Left kidney (tissue), 8 donors: ENCODE data around the gene MACROH2A1. TPM values are rescaled to one million over a fixed set of nuclear protein-coding genes. Genes with fewer than 3 reads are reported as not detected.

ENCODE experiments used
- DNase-seq: peaks from one replicate; pipeline ENCODE4 v3.0.0-alpha.2; 2013
- long read RNA-seq, 8 donors: transcript quantifications; one replicate each; lab custom pipeline, GENCODE V29; 2026
- polyA plus RNA-seq: library from polyadenylated mRNA; unstranded; fragments of 120-200 nt; gene quantifications from one replicate; pipeline ENCODE4 v1.2.1, GENCODE V29; 2013; ENCODE audit not compliant: insufficient read length

The MACROH2A1 gene
- polyA plus RNA-seq, result 242 TPM
- long read RNA-seq, donor 1, full-length matches to known transcripts, result 48 of 129 reads
- long read RNA-seq, donor 1, partial matches to known transcripts, result 40 of 129 reads
- long read RNA-seq, donor 1, other reads (novel, unspliced or antisense), result 41 of 129 reads
- long read RNA-seq, donor 2, full-length matches to known transcripts, result 31 of 58 reads
- long read RNA-seq, donor 2, partial matches to known transcripts, result 7 of 58 reads
- long read RNA-seq, donor 2, other reads (novel, unspliced or antisense), result 20 of 58 reads
- long read RNA-seq, donor 3, full-length matches to known transcripts, result 39 of 70 reads
- long read RNA-seq, donor 3, partial matches to known transcripts, result 7 of 70 reads
- long read RNA-seq, donor 3, other reads (novel, unspliced or antisense), result 24 of 70 reads
- long read RNA-seq, donor 4, full-length matches to known transcripts, result 3 of 3 reads
- long read RNA-seq, donor 4, partial matches to known transcripts, result 0 of 3 reads
- long read RNA-seq, donor 4, other reads (novel, unspliced or antisense), result 0 of 3 reads
- long read RNA-seq, donor 5, full-length matches to known transcripts, result 58 of 114 reads
- long read RNA-seq, donor 5, partial matches to known transcripts, result 0 of 114 reads
- long read RNA-seq, donor 5, other reads (novel, unspliced or antisense), result 56 of 114 reads
- long read RNA-seq, donor 6, full-length matches to known transcripts, result 39 of 103 reads
- long read RNA-seq, donor 6, partial matches to known transcripts, result 30 of 103 reads
- long read RNA-seq, donor 6, other reads (novel, unspliced or antisense), result 34 of 103 reads
- long read RNA-seq, donor 7, full-length matches to known transcripts, result 68 of 209 reads
- long read RNA-seq, donor 7, partial matches to known transcripts, result 89 of 209 reads
- long read RNA-seq, donor 7, other reads (novel, unspliced or antisense), result 52 of 209 reads
- long read RNA-seq, donor 8, full-length matches to known transcripts, result 26 of 40 reads
- long read RNA-seq, donor 8, partial matches to known transcripts, result 0 of 40 reads
- long read RNA-seq, donor 8, other reads (novel, unspliced or antisense), result 14 of 40 reads

DNA sequence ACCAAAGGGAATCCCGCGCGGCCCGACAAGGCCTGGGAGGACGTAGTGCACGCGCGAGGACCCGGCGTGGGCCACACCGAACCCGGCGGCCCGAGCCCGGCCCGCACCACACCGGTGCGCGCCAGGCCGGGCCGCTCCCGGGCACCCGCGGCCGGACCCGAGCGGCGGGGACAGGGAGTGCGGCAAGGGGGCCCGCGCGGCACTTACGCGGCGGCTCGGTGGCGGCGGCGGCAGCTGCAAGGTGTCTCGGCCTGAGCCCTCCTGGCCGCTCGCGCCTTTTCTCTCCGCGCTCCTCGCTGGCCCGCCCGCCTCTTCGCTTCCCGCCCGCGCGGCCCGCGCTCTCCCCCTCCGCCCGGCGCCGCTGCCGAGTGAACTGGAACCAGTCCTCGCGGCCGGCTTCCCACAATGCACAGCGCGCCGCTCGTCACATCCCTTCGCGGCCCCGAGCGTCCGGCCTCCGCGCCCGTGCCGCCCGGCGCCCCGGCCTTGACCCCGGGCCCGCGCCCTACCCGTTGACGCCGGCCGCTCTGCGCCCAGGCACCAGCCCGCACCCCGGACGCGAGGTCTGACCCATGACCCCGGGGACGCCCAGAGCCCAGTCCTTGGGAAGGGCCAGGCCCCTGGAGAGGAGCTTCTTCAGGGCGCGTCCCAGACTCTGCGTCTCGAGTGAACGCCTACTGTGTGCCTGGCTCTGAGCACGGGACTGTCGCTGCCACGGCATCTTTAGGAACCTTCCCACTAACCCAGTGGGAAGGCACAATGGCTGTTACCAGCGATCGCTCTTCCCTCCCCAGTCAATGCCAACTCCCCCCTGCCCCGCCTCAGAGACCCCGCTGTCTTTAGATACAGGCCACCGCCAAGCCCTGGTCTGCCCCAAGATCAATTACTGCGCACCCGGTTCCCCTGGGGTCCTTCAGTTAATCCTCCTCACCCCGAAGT is at the start of gene MACROH2A1:
Gene MACROH2A1 (minus strand): TSS at position 377 of the 939 bp plus-strand sequence. CDS start 10,138 bp downstream, outside the sequence.
- DNase-seq, result peak; percentile 86

DNA sequence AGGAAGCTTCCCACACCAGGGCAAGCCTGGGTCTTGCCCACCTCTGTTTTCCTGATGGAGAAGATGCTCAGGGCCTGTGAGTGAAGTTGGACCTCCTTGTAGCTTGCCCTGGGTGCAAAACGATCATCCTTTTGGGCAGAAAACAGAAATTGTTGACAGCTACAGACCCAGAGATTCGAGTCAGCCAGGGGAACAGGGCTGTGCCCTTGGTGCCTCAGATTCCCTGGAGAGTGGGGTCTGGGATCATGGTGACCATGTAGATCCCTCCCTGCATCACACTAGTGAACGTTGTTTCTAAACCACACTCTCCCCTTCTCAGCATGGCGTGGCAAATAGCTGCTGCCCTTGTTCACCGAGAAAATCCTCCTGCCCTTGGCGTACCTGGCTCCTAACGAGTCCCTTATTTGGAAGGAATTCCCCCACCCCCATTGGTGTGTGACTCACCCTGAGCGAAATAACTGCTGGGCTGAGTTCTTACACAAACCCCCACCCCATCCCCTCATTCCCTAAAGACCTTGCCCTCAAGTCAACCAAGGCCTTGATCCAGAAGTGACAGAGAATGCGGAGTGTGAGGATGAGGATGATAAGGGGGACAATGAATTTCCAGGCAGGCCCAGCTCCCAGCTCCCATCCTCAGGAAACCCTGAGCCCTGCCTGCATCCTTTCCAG is 49.2 kb upstream of the MACROH2A1 start:
- no peak for DNase-seq

DNA sequence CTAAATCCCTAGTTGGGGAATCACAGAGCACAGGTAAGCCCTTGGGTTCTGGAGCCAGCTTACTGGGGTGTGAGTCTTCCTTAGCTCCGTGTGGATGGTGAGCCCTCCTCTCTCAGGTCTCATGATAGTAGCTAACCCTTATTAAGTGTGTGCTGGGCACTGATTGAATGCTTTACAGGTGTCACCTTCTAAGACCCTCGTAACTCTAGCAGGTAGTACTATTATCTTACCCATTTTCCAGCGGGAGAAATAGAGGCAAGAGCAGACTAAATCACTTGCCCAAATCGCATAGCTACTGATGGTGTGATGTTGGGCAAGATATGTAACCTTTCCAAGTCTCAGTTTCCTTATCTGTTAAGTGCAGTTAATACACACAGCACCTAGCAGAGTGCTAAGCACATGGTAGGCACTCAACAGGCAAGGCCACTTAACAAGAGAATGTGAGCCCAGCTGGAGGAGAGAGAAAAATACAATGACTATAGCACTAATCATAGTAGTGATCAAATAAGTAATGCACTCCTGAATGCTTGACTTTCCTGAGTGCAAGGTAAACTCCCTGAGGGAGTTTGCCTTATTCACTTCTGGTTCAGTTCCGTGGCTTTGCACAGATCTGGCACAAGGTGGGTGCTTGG is 48.4 kb upstream of the MACROH2A1 start, which contains the start of gene DCANP1:
Gene DCANP1 (minus strand): TSS at position 51 of the 632 bp plus-strand sequence. CDS start 240 bp downstream, outside the sequence.
- DNase-seq, result no peak

DNA sequence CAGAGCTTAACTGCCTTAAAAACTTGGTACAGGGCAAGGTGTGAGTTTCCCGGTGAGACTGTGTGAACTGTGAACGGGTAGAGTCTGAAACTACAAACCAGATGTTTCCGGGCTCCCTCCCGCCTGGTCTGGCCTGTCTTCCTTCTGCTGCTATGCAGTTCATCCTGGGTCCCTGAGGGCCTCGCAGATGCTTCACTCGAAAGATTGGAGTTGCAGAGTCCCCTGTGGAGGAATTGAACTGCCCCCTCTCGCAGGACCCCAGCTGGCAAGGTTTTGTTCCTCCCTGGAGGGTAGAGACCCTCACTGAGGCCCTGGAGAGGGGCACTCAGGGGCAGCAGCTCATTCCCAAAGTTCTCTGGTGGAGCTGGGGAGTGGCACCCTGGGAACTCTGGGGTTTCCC is 47.6 kb upstream of the MACROH2A1 start:
- DNase-seq, result no peak

DNA sequence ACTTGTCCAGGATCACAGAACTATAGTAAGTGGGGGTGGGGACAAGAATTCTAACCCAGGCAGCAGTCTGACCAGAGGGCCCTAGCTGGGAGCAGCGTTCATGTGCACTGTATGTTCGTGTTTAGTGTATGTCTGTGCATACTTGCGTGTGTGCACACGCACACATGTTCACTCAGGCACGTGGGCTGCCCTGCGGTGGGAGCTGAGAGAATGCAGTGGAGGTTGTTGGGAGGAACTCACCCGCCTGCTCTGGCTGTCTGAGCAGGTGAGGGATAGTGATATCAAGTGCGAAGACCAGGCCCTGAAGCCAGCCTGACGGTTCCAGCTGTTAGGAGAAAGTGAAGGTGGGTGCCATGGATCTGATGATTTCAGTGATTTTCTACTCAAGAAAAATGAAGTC is 47.2 kb upstream of the MACROH2A1 start:
- no peak for DNase-seq

DNA sequence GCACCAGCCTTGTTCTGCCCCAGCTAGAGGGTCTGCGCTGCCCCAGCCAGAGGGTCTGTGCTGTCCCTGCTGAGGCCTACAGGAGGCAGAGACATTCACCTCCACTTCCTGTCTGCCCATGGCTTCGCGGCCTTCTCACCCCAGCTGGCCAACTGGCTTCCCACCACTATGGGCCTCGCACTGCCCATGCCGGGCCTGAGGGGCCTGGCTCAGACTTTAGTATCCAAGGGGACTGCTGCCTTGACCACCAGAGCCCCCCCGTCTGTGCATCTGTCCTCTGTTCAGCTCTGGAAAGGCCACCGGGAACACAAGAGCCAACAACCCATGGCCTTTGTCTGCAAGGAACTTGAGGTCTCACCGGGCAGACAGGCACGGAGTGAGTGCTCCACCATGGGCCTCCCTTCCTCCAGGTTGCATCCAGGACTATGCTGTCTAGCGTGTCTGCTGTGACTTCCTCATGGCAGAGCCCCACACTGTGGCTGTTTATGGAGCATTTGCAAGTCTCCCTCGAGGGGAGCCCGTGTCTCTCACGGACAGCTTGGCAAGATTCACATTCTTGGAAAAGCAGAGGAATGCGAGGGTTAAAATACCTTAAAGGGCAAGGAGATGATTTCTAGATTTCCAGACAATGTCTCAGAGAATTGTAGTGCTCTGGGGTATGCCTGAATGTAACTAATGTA is 46.4 kb upstream of the MACROH2A1 start:
- no peak for DNase-seq

DNA sequence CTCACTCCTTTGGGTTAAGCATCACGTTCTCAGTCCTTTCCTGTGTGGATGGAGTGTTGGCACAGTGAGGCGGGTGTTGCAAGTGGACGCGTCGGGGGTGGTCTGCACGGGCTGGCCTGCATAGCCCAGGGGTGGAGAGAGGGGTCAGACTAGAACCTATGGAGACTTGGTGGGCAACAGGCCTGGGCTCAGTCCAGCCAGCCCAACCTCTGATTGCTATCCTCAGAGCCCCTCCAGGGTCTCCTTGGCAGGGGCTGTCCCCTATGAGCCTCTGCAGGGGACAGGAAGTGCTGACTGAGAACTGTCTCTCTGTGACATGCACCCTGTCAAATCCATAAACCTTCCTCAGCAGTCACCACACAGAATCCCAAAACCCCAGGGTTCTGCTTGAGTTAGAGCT is 45.9 kb upstream of the MACROH2A1 start:
- no peak for DNase-seq

DNA sequence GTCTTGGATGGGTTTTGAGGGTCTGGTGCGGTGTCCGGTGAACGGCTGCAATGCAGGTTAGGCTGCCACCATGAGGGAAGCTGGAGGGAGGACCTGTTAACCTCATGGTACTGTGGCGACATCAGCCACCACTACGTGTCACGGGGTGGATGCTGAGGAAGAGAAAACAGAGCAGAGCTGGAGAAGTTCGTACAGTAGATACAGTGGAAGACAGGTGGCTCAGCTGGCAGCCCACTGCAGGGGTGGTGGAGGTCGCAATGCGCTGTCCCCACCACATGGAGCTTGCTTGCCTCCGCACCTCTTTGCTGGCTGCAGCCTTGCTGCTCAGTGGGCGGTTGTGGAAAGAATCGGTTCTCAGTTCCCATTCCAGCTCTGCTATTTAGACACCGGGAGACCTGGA is 45.3 kb upstream of the MACROH2A1 start:
- DNase-seq, result no peak

DNA sequence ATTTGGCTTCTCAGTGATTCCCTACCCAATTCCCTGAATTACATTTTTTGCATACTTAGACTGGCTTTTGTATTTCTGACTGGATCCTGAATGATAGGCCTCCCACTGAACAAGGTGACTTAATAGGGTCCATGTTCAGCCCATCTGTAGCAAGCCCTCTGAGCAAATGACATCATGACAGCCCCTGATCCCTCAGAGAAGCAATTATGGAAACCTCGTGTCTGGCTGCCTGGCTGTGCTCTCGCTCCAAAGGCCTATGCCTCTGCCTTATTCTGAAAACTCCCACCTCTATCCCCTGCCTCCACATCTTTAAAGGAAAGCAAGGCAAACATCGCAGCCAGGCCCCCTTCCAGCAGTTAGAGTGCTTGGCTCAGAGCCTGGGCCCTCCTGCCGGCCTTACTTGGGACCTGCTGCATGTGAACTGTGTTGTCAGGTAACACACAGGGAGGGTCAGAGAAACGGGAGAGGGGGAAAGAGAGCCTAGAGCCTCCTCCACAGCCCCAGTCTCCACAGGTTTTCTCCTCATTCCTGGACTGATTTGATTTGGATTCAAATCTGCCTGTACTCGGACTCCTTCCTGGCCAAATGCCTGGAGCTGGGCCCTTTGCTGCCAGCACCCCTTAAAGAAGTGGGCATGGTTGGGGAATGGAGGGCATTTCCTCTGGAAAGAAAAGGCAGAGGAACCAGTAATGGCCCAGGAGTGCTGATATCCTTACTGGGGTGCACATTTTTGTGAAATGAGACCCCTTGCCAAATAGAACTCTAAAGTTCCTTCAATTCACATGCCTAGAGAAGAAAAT is 44.3 kb upstream of the MACROH2A1 start:
- no peak for DNase-seq

DNA sequence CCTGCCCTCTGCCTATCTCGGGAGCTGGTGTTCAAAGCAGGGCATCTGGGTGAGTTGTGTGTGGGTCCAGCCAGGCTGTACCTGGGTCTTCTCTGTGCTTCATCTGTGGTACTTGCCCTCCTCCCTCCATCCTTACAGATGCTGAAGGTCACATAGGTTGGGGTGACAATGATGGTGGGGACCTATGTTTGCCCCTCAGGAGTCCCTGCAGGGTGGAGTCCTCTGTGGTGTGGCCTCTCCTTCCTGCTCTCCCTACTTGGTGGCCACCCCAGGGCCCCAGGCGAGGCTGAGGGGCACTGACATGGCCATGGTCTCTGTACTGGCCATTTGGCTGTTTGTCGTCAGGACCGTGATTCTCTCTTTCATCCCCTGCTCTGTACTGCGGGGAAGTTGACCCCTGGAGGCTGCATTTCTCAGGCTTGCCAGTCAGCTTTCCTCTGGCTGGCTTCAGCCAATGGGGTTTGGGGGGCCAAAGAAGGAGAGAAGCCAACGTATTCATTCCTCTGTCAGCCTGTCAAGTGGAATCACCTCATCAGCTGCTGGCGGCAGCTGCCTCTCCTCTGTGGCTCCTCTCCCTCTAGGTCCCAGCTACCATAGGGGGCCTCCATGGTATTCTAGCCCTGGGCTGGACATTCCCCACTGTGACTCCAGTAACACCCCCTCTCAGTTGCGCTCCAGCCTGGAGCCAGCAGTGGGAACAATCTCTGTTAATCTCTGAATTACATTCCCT is 43.6 kb upstream of the MACROH2A1 start:
- DNase-seq, result no peak

DNA sequence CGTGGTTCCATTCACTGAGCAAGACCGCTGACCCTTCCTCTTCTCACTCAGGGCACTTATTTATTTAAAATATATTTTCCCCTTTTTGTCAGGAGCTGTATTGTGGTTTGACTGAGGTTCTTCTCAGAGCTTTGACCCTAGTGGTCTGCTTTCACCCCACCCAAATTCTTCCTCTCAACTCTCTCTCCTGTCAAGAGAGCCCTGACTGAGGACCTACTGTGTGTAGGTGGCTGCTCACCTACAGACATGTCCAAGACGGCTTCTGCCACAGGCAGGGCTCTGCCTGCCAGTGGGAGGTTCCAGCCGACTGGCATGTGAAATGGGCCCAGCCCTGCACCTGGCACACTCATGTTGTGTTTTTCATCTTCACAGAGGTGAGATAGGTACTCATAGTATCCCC is 42.9 kb upstream of the MACROH2A1 start:
- DNase-seq, result no peak

DNA sequence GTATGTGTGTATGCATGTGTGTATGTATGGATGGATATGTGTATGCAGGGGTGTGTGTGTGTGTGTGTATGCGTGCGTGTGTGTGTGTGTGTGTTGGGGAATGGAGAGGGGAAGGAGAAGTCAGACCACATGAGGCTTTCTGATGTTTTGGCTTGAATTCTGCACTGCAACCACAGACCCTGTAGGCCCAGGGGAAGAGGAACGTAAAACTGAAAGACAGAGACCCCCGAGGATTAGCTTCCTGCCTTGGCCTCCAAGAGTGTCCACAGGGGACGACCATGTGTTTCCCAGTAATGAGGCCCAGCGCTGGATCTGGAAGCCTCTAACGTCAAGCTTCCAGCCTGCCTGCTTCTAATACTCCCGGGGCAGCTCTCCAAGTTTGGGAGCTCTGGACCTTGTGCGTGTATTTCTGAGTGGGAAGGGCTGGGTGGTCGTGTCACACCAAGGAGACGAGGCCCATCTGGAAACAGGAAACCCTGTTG is 42.4 kb upstream of the MACROH2A1 start:
- DNase-seq, result peak; percentile 48

DNA sequence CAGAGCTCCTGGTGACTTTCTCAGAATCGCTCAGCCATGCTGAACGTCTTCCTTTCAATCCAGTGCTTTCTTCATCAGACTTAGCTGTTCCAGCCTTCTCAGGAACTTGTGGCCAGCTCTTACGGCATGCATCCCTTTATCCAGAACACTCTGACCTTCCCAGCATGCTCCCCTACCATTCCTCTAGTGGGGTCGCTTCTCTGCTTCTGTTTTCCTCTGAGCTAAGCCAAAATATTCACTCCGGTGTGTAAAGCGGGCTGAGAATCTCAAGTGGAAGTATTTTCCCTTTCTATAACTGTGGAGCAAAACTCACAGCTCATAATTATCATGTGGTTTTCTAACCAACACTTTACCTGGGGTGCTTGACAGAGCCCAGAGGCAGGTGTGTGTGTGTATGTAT is 41.9 kb upstream of the MACROH2A1 start:
- DNase-seq, result no peak

DNA sequence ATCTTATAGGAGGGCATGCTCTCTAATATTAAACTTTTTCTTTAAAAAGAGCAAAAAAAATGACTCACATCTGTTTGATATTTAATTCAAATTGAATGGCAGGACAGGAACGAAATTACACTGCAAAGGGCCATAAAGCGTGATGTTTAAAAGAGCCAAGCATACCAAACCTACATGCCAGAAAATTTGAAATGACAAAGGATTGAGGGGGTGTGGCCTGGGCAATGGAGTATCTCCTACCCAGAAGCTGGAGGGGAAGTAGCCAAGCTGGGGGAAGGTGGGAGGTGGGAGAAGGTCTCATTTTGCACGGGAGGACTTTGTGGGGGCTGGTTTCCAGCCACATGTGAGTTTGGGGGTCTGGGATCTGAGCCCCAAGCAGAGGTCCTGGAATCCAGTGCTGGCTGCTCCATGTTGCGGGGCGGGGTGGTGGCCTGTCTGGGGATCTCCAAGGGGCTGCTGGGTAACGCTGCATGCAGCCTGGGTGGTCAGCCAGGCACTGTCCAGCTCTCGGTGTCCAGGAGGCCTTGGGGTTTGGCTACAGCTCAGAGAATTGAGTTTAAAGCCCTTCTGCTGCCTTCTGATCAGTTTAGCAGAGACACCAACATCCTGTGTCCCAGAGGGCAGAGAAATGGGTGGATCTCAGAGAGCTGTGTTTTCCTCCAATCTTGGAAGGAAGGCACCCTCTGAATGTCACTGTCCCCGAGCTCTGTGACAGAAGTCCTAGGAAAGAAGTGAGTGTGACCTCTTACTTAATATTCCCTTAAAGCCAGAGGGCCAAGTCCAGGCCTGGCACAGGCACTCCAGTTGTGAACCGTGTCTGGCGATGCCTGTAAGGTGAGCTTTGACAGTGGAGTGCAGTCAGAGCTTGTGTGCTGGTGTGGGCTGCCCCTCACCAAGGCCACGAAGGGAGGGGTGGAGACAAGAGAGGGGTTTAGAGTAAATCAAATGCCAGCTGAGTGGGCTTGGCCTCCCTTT is 40.5 kb upstream of the MACROH2A1 start:
- no peak for DNase-seq

DNA sequence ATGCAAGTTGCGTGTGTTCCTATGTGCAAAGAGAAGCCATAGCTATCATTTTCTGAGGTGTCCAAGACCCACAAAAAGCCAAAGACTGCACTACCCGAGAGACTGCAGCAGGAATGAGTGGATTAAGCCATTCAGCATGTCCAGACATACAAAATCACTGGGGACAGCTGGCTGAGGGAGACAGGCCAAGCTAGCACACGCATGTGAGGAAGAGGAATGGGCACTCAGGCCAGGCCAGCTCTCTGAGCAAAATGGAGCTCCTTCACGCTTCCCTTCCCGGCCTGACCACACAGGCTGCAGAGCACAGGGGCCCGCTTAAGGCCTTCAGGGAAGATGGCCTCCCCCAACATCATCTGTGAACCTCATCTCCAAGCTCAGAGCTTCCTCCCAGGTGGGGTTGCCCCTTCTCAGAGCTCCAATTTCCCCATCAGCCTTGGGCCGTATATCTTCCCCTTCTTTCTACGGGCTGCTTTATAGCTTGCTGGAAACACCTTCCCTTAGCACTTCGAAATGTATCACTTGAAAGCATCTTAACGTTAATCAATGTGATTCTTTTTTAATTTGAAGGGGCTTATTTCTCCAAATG is 39.7 kb upstream of the MACROH2A1 start:
- no peak for DNase-seq
